WTC11 (cell line): Measurements from ENCODE around the gene NRXN3.

Experiments
- E2F1 ChIP-seq: sonication (generic); formaldehyde crosslinking; IDR thresholded peaks from 2 replicates; pipeline ENCODE4 v1.8.0; 2022; ENCODE audit warnings: mild to moderate bottlenecking, missing genetic modification reagents
- MYBL2 ChIP-seq: sonication (generic); formaldehyde crosslinking; IDR thresholded peaks from 2 replicates; pipeline ENCODE4 v1.8.1; 2023; ENCODE audit warnings: mild to moderate bottlenecking, moderate library complexity, missing genetic modification reagents
- TP53 ChIP-seq: sonication (generic); formaldehyde crosslinking; IDR thresholded peaks from 2 replicates; pipeline ENCODE4 v1.8.1; 2023; ENCODE audit warnings: mild to moderate bottlenecking, missing genetic modification reagents
- ZNF121 ChIP-seq: sonication (generic); formaldehyde crosslinking; IDR thresholded peaks from 2 replicates; pipeline ENCODE4 v1.8.0; 2023; ENCODE audit warnings: missing genetic modification reagents

- no peak for TF ChIP-seq TP53 (CRISPR knock-in tag)
- no peak for TF ChIP-seq ZNF121
- TF ChIP-seq MYBL2 (CRISPR knock-in tag) = no peak
- no peak for TF ChIP-seq E2F1
These were observed 315.9 kb downstream of the NRXN3 start for GRCh38 chr14:78486081-78486480.
